ENCODE results near the gene GYS2.
"Not testable (repeated sequence)": the region's sequence is repeated elsewhere in the genome, so short reads cannot be mapped to it uniquely, and the experiment has no call there.

- TF ChIP-seq CTCF, POLR2AphosphoS5, POLR2A (IDR thresholded peaks at IDR 0.05): not testable (repeated sequence)
Observed at GRCh38 chr12:21595356-21595755, 9.3 kb downstream of the GYS2 start.
